K562 (cell line): ENCODE results near the gene LRRC59. TPM values are rescaled to one million over a fixed set of nuclear protein-coding genes. Genes with fewer than 3 reads are reported as not detected.

Experiments used
- BRD9 ChIP-seq: fragments of 450-650 bp; IDR thresholded peaks from 2 replicates; pipeline ENCODE4 v1.6.1; 2018; ENCODE audit warnings: low read depth; ENCODE audit not compliant: partially characterized antibody
- CXXC5 ChIP-seq: fragments of 250-450 bp; sonication (Bioruptor Pico); IDR thresholded peaks from 2 replicates; pipeline ENCODE4 v1.8.0; 2022; ENCODE audit warnings: inconsistent platforms, mild to moderate bottlenecking, moderate library complexity
- FOXM1 ChIP-seq, 2 experiments: fragments of 450-650 bp in 1 of 2; sonication (generic) in 1 of 2; formaldehyde crosslinking in 1 of 2; IDR thresholded peaks; 2 replicates each; pipeline versions ENCODE4 v1.6.1 to v1.9.0; 2017 to 2022; ENCODE audit warnings: low read depth in 2 of 2, mild to moderate bottlenecking in 2 of 2, missing genetic modification reagents in 1 of 2, moderate library complexity in 1 of 2
- KDM5B ChIP-seq: fragments of 200-600 bp; sonication (generic); IDR thresholded peaks from 2 replicates; pipeline ENCODE4 v1.6.1; 2012; ENCODE audit warnings: low read depth, mild to moderate bottlenecking, moderate library complexity, low read length, control low read depth, inconsistent platforms; ENCODE audit not compliant: insufficient replicate concordance
- MBD2 ChIP-seq: sonication (generic); IDR thresholded peaks from 2 replicates; pipeline ENCODE4 v1.6.1; 2016; ENCODE audit warnings: low read depth, borderline replicate concordance
- MCM7 ChIP-seq, 2 experiments: fragments of 450-650 bp; IDR thresholded peaks; 2 replicates each; pipeline ENCODE4 v1.6.1; 2016 to 2018
- PHF8 ChIP-seq: fragments of 200-600 bp; sonication (generic); IDR thresholded peaks from 2 replicates; pipeline ENCODE4 v1.6.1; 2012; ENCODE audit warnings: mixed run types, mild to moderate bottlenecking, inconsistent platforms, low read length, moderate library complexity, borderline replicate concordance
- SPI1 ChIP-seq: IDR thresholded peaks from 2 replicates; pipeline ENCODE4 v1.6.1; 2011; ENCODE audit warnings: low read depth, low read length, control low read depth, borderline replicate concordance
- TAL1 ChIP-seq: fragments of 450-650 bp; IDR thresholded peaks from 2 replicates; pipeline ENCODE4 v1.6.1; 2016; ENCODE audit warnings: mild to moderate bottlenecking
- TEAD2 ChIP-seq: fragments of 450-650 bp; IDR thresholded peaks from 2 replicates; pipeline ENCODE4 v1.6.1; 2016; ENCODE audit warnings: missing genetic modification characterization, control low read depth, missing compliant biosample characterization
- ZBED1 ChIP-seq: IDR thresholded peaks from 2 replicates; pipeline ENCODE4 v1.6.1; 2014
- ZBTB11 ChIP-seq, 3 experiments: fragments of 200-800 bp in 1 of 3; fragments of 250-450 bp in 1 of 3; fragments of 450-650 bp in 1 of 3; sonication (Bioruptor Pico) in 1 of 3; sonication (Bioruptor generic) in 1 of 3; formaldehyde crosslinking in 1 of 3; IDR thresholded peaks; 2 replicates each; pipeline versions ENCODE4 v1.6.1 to v1.8.0; 2016 to 2022; ENCODE audit warnings: mild to moderate bottlenecking in 2 of 3, missing genetic modification characterization in 2 of 3, missing compliant biosample characterization in 1 of 3, moderate library complexity in 1 of 3
- ZNF134 ChIP-seq: fragments of 250-450 bp; sonication (Bioruptor Pico); conservative IDR thresholded peaks from 2 replicates; pipeline ENCODE4 v1.4.0; 2020
- ZNF146 ChIP-seq: IDR thresholded peaks from one replicate; pipeline ENCODE4 v1.6.1; 2018; ENCODE audit warnings: missing compliant biosample characterization; ENCODE audit not compliant: unreplicated experiment
- ZNF217 ChIP-seq: sonication (generic); formaldehyde crosslinking; IDR thresholded peaks from 2 replicates; pipeline ENCODE4 v1.8.0; 2022; ENCODE audit warnings: mild to moderate bottlenecking, missing genetic modification reagents
- ZNF449 ChIP-seq: fragments of 250-450 bp; sonication (Bioruptor Pico); IDR thresholded peaks from 2 replicates; pipeline ENCODE4 v1.8.0; 2022; ENCODE audit warnings: moderate library complexity, mild to moderate bottlenecking, inconsistent platforms
- ZNF77 ChIP-seq: fragments of 250-450 bp; sonication (Bioruptor Pico); IDR thresholded peaks from 2 replicates; pipeline ENCODE4 v1.5.0; 2020
- polyA plus RNA-seq, 8 experiments: library from polyadenylated mRNA; depleted of rRNA in 4 of 8; stranded (reverse) in 5 of 8; unstranded in 3 of 8; fragments of >200 nt; fragmentation: Nextera tagmentation in 2 of 8; fragmentation: Illumina TruSeq in 1 of 8; extraction: Ambion mirVana in 2 of 8; extraction: Trizol in 1 of 8; gene quantifications; 2 replicates each; pipeline versions ENCODE4 v1.2.1 to v1.2.3, GENCODE V29; 2011 to 2014; ENCODE audit warnings: inconsistent platforms in 1 of 8, missing spikeins in 1 of 8
- total RNA-seq, 7 experiments: library from RNA; depleted of rRNA in 6 of 7; stranded (reverse); fragments of >200 nt in 6 of 7; fragmentation: Illumina TruSeq in 2 of 7; extraction: Trizol in 2 of 7; gene quantifications; 2 replicates each; pipeline versions ENCODE4 v1.2.1 to v1.2.3, GENCODE V29; 2011 to 2021; ENCODE audit warnings: low replicate concordance in 1 of 7
- TF ChIP-seq, protein P1 (sequence below): sonication (generic); formaldehyde crosslinking; IDR thresholded peaks from 2 replicates; pipeline ENCODE4 v1.8.0; 2022; ENCODE audit warnings: missing genetic modification reagents, mild to moderate bottlenecking, borderline replicate concordance
- TF ChIP-seq, protein P2 (sequence below): sonication (generic); formaldehyde crosslinking; IDR thresholded peaks from 2 replicates; pipeline ENCODE4 v1.8.0; 2022; ENCODE audit warnings: mild to moderate bottlenecking, missing genetic modification reagents

The LRRC59 gene
- total and polyA plus RNA-seq, 9 of the 15 experiments (the other 6 are each of a cell fraction or from before 2014, with no cell fraction given), result 27.8 to 244 (median 154) TPM

GRCh38 chr17:50346313-50347116 is 50.8 kb downstream of the LRRC59 start (continued):
- TF ChIP-seq, protein P1, sequence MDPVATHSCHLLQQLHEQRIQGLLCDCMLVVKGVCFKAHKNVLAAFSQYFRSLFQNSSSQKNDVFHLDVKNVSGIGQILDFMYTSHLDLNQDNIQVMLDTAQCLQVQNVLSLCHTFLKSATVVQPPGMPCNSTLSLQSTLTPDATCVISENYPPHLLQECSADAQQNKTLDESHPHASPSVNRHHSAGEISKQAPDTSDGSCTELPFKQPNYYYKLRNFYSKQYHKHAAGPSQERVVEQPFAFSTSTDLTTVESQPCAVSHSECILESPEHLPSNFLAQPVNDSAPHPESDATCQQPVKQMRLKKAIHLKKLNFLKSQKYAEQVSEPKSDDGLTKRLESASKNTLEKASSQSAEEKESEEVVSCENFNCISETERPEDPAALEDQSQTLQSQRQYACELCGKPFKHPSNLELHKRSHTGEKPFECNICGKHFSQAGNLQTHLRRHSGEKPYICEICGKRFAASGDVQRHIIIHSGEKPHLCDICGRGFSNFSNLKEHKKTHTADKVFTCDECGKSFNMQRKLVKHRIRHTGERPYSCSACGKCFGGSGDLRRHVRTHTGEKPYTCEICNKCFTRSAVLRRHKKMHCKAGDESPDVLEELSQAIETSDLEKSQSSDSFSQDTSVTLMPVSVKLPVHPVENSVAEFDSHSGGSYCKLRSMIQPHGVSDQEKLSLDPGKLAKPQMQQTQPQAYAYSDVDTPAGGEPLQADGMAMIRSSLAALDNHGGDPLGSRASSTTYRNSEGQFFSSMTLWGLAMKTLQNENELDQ (CRISPR knock-in tag), result no peak
- TF ChIP-seq ZNF146 (CRISPR knock-in tag) (no peak), ZNF449 (CRISPR knock-in tag) (no peak), MBD2 (no peak), PHF8 (peak; percentile 9; the same call in 1 of the 2 replicates), ZNF77 (CRISPR knock-in tag) (no peak), ZBED1 (0 out of 2 replicates have a peak, but pooled peaks have one; percentile 25), FOXM1 (IDR thresholded peaks at IDR 0.05; ENCODE audit: low read depth) (no peak), FOXM1 (CRISPR knock-in tag; IDR thresholded peaks at IDR 0.05; ENCODE audit: low read depth) (0 out of 2 replicates have a peak, but pooled peaks have one; percentile 7), TEAD2 (tag) (no peak), TAL1 (no peak), MCM7 (IDR thresholded peaks at IDR 0.05) (no peak), KDM5B (peak; percentile 37), ZBTB11 (CRISPR knock-in tag; IDR thresholded peaks at IDR 0.05) (no peak; a peak in 1 of 6 replicates), SPI1 (no peak), ZNF134 (CRISPR knock-in tag) (no peak), ZNF217 (CRISPR knock-in tag) (no peak), BRD9 (no peak), CXXC5 (CRISPR knock-in tag) (peak; percentile 27)
- TF ChIP-seq, protein P2, sequence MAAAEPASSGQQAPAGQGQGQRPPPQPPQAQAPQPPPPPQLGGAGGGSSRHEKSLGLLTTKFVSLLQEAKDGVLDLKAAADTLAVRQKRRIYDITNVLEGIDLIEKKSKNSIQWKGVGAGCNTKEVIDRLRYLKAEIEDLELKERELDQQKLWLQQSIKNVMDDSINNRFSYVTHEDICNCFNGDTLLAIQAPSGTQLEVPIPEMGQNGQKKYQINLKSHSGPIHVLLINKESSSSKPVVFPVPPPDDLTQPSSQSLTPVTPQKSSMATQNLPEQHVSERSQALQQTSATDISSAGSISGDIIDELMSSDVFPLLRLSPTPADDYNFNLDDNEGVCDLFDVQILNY (CRISPR knock-in tag), result no peak
